Lung microvascular endothelial cell (primary cell): Measurements from ENCODE around the gene STX8. TPM values are rescaled to one million over a fixed set of nuclear protein-coding genes. Genes with fewer than 3 reads are reported as not detected.

Experiments used
- DNase-seq, 2 donors: peaks; one replicate each; pipeline versions ENCODE4 v3.0.0 to v3.0.0-alpha.2; 2010; ENCODE audit warnings: low read depth in 2 of 2
- total RNA-seq: library from RNA; depleted of rRNA; stranded (reverse); fragments of >200 nt; gene quantifications from 2 replicates; pipeline ENCODE4 v1.2.1, GENCODE V29; 2014

STX8 gene
- total RNA-seq, 1 donor from 2014 or later: 43.8 TPM

DNA sequence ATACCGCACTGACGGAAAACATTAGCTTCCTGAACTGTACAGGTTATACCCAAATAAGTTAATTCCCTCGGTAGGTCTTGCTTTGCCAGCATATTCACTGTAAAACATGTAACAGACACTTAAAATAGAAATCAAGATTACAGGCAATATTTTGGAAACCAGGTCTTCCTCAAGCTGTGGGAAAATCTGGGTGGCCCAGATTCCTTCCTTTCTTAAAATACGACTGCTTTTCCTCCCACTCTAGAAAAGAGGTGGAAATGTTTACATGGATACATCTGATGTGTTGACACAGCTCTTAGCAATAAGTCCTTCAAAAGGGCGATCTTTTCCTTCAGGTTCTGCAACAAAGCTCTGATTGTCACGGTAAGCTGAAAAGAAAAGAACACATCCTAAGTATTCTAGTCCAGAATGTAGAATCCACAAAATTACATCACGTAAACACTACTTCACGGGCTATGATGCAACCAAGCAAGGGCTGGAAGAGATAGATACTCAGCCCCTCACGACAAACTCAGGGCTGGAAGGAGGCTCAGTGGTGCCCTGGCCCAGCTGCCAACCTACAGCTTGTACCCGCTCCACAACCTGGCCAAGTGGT is 18.4 kb downstream of the STX8 start:
- DNase-seq: no peak

DNA sequence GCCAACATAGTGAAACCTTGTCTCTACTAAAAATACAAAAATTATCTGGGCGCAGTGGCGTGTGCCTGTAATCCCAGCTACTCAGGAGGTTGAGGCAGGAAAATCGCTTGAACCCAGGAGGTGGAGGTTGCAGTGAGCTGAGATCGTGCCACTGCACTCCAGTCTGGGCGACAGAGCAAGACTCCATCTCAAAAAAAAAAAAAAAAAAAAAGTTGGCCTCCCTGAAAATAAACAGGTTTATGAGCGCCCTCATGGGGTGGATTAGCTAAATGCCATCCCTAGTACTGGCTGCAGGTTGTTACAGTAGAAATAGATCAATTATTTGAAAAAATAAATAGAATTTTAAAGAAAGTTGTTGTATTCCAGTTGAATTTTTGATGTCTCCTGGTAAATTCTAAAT is 20.9 kb downstream of the STX8 start:
- peak; percentile 57 to 69 for DNase-seq

DNA sequence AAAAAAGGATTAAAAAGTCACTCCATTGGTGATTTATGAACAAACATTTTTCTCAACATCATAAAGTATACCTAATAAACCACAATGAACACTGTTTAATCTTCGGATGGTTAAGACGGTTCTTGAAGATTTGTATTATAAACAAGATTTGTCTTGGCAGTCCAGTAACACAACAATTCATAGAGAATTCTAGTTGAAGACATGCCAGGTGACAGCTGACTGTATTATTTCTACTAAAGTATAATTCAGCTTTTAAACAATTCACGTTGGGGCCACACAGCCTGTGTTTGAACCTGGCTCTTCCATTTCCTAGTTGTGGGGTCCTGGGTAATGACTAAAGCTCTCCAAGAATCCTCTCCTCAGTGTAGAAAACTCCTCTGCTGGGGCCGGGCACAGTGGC is 22.0 kb downstream of the STX8 start:
- DNase-seq: no peak

DNA sequence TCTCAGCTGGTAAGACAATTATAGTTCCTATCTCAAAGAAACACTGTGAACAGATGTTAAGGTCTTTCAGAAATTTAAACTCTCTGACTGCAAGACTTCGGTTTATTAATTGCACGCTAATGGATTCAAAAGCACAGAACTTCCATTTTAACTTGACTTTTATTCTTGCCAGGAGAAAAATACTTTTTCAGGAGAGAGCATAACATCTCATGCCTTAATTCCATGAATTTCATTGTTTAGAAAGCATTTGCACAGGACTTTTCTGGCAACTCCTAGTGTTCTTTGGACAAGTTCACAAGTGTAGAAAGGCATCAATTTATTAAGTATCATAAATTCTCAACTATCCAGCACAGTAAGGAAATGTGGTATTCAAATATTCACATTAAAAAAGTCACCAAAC is 22.4 kb downstream of the STX8 start:
- no peak for DNase-seq

DNA sequence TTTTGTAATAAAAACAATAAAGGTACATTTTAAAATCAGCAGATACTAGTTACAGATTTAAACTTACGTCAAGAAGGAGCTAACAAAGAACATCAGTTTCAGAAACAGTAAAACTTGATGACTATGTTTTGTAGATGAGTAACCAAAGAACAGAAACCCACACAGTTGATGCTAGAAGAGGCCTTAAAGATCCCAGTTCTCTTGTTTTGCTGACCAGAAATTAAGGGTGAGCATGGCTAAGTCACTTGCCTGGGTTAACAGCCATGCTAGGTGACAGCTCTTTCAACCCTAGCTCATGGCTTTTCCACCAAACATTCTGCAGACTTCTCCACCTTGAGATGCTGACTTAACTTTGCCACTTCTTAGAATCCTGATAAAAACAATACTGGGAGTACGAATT is 26.4 kb downstream of the STX8 start:
- no peak for DNase-seq

DNA sequence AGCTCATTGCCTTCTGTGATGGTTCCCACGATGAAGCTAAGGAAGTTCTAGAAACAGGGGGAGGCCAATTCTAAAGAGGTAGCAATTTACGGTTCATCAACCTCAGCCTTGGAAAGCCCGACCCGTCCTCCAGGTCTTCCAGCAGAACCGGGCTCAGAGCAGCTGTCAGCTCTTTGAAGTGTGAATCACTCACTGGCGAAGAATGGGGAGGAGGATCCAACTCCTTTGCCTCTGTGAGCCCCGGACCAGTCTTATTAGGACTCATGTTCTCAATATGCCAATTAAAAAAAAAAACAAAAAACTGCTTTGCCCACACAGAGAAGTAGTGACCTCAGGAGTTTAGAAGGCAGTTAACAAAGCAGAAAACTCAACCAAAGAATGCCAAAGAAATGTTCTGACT is 31.4 kb downstream of the STX8 start:
- DNase-seq: no peak

DNA sequence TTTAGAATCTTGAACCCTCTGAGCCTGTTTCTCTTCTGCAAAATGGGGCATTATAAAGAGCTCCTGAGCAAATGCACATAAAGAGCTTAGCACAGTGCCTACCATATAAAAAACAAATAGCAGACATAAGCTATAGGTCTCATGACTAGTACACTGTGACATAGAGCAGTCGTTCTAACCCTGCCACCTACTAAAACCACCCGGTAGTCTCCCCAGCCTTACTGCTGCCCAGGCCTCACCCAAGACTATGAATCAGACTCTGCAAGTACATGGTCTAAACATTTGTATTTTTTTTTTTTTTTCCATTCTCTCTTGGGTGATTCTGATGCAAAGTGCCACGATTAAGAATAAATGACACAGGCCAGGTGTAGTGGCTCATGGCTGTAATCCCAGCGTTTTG is 33.9 kb downstream of the STX8 start:
- DNase-seq: no peak

DNA sequence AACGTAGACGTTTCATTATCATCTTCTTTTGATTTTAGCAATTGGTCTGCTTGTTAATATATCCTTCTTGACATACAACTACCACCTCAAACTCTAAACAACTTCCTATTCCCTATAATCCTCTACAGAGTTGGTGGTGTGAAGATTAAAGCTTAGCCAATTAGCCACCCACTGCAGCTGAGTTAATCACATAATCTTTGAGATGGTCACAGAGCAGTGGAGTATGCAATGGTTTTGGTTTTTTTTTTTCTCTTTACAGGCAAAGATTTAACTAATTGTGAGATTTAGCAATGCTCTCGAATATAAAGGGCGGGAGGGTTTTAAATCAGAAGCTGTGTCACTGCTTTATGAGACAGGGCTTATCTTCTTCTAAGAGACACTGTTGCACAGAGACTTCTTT is 37.0 kb downstream of the STX8 start:
- no peak for DNase-seq

DNA sequence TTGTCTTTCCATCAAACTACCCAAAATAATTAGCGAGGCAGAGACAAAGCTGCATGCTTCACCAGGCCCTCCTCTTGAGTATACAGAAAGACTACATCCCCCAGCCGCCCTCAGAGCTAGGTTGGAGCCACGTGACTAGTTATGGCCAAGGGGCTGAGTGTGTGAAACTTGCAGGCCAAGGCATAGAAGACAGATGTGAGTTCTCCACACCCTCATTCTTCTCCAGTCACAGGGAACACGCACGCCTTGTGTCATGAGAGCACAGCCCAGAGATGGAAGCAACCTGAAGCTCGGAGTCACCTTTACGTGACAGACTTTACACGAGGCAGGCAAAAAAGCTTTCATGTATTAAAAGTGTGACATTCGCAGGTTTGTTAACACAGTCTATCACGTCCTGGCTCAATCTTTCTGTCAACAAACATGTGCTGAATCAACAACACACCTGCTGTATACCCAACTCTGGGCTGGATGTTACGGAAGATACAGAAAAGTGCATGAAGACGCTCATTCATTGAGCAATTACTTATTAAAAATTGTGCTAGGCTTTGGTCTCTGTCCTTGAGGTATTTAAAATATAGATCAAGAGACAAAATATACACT is 38.3 kb downstream of the STX8 start:
- DNase-seq: no peak

DNA sequence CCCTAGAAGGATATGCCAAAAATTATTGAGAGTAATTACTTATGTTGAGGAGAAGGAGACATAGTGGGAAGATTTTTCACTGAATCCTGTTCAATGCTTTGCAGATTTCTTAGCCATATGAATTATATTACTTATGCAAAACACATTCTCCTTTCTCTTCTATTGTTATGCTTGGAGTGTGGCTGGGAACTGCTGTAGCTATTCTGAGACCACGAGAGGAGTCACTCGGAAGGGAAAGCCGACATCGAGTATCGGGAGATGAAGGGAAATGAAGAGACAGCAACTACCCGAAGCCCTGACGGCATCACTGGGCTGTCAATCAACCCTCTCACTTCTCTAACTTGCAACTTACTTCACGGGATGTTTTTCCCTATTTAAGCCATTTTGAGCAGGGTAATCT is 39.6 kb downstream of the STX8 start:
- no peak for DNase-seq

DNA sequence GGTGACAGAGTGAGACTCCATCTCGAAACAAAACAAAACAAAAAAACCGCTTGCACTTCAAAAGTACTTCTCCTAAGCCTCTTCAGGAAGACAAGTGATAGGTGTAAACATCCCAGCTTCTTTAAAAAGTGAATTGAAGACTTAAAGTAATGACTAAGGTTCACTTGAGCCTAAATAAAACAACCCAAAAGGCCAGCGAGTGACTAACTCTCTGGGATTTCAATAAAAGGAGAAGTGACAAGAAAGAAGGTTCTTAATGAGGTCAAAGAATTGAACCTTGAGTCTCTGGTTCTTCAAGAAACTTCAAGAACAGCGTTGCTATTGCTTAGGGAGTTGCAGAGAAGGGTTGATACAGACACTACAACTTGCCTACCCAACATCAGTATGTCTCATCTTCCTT is 42.2 kb downstream of the STX8 start:
- DNase-seq: no peak

DNA sequence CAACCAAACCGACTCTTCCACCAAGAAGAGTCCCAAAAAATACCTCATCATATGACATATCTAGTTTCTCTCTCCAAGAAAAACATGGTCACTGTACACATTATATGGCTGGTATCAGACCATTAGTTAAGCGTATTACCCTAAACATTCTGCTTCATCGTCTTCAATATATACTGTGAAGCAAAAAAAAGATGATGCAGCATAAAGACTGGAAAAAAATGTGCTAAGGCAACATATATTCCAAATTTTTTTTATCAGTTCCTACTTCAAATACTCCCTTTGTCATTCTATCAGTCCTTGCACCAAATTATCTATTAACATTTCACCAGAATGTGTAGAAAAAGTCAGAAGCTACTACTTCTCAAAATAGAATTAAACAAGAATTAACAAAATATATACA is 42.9 kb downstream of the STX8 start:
- no peak for DNase-seq

DNA sequence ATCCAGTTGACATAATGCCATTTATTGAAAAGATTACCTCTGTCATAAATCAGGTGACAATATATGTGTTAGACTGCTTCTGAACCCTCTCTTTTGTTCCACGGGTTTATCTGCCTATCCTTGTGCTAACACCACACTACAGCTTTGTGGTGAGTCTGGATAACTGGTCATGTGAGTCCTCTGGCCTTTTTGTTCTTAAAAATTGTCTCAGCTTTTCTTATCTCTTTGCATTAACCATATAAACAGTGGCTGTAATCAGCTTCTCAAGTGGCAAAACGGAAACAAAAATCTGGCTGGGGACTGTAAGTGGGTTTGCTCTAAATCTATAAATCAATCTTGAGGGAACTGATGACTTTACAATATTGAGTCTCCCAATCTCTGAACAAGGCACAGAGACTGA is 44.6 kb downstream of the STX8 start:
- DNase-seq: no peak

DNA sequence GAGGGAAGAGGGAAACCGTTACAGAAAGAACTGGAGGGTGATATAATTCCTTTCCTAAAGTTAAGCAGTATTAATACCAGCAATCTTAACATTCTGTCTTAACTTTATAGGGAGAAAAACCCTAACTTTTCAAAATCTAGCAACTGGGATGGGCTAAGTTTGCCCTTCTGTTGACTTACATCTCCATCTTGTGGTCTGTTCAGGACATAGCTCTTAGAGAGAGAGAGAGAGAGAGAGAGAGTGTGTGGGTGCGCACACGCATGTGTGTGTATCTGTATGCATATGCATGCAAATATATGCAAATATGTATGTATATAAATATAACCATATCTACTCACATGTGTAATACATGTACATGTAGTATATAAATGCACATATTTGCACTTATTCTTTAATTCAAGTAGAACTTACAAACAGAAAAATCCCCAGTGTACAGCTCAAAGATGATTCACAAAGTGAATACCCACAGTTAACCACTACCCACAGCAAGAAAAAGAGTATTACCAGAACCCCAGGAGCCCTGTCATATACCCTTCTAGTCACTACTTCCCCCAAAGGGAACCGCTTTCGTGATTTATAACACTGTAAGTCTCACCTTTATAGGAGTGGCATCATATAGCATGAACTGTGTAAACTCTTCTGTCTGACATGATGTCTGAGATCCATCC is 46.5 kb downstream of the STX8 start:
- DNase-seq: peak; percentile 48 to 62

DNA sequence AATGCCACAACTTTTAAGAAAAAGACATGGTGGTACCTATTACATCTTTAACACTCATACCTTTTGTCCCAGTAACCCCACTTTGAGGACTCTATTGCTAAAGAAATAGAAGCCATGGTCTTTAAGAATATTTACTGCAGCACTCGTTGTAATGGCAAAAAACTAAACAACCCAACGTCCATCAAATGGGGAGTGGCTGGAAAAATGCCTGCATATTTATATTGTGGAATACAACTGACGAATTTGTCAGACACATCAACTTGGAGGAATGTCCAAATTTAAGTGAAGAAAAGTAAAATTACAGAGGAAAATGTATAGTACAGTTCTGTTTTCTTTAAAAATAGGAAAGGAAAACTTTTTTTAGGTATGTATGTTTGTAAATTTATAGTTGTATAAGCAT is 47.8 kb downstream of the STX8 start:
- no peak for DNase-seq

DNA sequence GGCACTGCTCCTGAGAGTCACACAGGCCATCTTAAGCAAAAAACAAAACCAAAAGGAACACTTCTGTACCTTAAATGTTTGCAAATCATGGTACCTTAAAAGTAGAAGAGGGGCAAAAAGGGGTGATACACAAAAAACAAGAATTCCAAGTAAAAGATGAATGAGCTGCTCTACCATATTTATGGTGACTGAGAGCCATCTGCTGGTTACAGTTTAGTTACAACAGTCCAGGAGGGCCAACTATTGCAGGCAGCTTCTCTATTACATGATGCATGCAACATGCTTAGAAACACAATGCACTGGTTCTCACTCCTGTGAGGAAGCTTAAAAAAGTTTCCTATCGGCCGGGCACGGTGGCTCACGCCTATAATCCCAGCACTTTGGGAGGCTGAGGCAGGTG is 53.5 kb downstream of the STX8 start:
- DNase-seq: peak; percentile 65 to 83

DNA sequence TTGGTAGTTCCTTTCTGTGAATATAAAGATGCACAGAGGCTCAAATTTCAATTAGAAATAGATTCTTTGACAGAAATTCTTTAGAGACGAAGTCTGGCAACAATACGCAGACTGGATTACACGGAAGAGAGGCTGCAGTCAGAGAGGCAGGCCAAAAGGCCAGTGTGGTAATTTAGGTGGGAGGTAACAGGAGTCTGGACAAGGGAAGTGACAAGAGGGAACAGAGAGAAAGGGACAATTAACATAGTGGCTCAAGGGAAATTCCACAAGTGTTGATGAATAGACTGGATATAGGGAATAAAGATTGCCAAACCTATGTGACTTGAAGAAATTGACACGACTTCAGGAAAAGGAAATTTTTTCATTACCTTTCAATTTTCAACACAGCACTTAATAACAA is 54.6 kb downstream of the STX8 start:
- peak; percentile 7 to 64 for DNase-seq

DNA sequence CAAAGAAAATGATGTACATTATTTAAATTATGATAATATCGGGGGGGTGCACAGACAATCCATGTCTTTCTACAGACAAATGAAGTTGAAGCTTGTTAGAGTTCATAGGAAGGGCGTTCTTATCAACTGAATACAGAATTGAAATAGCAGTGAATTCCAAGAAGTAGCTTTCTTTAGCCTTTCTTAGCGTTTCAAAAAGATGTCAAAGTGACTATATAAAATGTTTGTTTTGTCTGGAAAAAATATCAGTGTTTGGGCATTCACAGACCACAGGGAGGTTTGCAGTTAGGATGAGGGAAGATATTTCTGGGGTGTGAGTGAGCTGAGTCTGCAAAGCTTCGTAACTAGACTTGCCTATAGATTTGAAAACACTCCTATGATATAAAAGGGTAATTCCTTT is 55.0 kb downstream of the STX8 start:
- no peak for DNase-seq

DNA sequence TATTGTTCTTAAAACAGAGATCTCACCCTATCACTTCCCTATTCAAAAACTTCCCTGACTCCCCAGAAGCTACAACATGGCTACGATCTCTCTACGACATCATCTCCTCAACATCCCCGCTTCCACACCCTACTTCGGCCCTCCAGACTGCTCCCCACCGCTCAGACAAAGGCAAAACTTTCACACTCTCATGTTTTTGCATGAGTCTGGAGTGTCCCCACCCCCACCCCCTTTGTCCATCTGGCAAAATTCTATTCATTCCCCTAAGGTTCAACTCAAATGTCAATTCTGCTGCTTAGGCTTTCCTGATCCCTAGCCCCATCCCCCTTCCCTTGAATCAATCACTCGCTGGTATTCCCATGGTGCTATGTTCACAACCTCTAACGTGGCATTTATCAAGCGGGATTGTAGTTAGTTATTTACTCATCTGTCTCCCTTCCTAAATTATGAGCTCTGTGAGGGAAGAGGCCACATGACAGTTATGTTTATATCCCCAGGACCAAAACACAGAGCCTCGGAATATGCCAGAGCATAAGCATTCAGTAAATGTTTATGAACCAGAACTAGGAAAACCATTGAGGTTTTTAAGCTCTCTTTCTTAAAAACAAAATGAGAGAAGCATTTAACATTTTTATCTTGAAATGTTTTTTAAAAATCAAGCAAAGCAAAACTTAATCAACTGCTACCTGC is 55.9 kb downstream of the STX8 start:
- DNase-seq: no peak

DNA sequence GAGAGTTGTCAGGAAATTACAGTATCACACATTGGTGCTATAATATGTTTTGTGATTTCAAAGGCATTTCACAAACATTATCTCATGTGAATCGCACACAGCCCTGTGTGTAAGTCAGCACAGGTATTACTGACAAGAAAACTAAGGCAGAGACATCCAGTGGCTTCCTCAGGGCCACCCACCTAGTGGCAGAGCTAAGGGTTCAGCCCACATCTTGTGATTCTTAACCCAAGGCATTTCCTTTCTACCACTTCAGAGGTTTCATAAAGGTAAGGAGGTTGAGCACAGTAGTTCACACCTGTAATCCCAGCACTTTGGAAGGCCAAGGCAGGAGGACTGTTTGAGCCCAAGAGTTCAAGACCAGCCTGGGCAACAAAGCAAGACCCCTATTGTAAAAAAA is 58.2 kb downstream of the STX8 start:
- no peak for DNase-seq

DNA sequence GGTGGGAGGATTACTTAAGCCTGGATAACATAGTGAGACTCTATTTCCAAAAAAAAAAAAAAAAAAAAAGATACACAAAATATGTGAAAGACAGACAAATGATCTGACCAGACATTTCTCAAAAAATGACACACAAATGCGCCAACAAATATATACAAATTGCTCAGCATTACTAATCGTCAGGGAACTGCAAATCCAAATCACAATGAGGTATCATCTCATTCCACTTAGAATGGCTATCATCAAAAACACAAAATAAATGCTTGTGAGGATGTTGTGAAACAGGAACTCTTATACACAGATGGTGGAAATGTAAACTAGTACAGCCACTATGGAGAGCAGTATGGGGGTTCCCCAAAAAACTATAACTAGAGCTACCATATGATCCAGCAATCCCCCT is 62.4 kb downstream of the STX8 start:
- DNase-seq: peak in 1 of 2 donors; percentile 23

DNA sequence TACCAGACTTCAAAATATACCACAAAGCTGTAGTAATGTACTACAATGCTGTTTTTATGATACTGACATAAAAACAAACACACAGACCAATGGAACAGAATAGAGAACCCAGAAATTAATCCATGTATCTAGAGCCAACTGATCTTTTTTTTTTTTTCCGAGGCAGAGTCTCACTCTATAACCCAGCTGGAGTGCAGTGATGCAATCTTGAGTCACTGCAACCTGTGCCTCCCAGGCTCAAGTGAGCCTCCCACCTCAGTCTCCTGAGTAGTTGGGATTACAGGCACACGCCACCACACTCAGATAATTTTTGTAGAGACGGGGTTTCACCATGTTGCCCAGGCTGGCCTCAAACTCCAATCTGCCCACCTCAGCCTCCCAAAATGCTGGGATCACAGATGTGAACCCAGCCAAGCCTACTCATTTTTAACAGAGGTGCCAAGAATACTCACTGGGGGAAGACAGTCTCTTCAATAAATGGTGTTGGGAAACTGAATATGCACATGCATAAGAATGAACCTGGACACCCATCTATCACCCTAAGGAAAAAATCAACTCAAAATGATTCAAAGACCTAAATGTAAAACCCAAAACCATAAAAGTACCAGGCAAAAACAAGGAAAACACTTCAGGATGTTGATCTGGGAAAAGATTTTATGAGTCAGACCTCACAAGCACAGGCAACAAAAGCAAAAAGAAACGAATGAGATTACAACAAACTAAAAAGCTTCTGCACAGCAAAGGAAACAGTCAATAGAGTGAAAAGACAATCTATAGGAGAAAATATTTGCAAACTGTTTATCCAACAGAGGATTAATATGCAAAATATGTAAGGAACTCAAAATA is 63.1 kb downstream of the STX8 start:
- peak in 1 of 2 donors; percentile 82 for DNase-seq
